GM23338 (cell line): Measurements from ENCODE around the gene FMR1. TPM values are rescaled to one million over a fixed set of nuclear protein-coding genes. Genes with fewer than 3 reads are reported as not detected.

Experiments used
- ATAC-seq: fragments of 200-7000 bp; cut with Tn5 transposase; 3 replicates; pipeline ENCODE4 v1.9.1; 2020
- DNase-seq: peaks from one replicate; pipeline ENCODE4 v3.0.0-alpha.2; 2015; ENCODE audit warnings: low spot score
- H2AFZ ChIP-seq: fragments of 200-600 bp; sonication (generic); 2 replicates; pipeline ENCODE4 v1.8.0; 2016; ENCODE audit warnings: antibody characterized with exemption, mild to moderate bottlenecking, moderate library complexity
- H3F3A ChIP-seq: fragments of 200-600 bp; sonication (generic); replicated peaks from 2 replicates; pipeline ENCODE4 v1.8.0; 2017; ENCODE audit warnings: antibody characterized with exemption, mixed run types, low read depth
- H3K27ac ChIP-seq: fragments of 200-600 bp; sonication (generic); 2 replicates; pipeline ENCODE4 v1.6.1; 2016; ENCODE audit warnings: low read depth
- H3K27me3 ChIP-seq: fragments of 200-600 bp; sonication (generic); 2 replicates; pipeline ENCODE4 v1.8.0; 2016; ENCODE audit warnings: mild to moderate bottlenecking, mixed run types, moderate library complexity; ENCODE audit not compliant: insufficient read depth
- H3K36me3 ChIP-seq: fragments of 200-600 bp; sonication (generic); 2 replicates; pipeline ENCODE4 v1.8.0; 2016; ENCODE audit warnings: mild to moderate bottlenecking; ENCODE audit not compliant: insufficient read depth
- H3K4me1 ChIP-seq: fragments of 200-600 bp; sonication (generic); 2 replicates; pipeline ENCODE4 v1.8.0; 2016; ENCODE audit warnings: mild to moderate bottlenecking, moderate library complexity; ENCODE audit not compliant: insufficient read depth
- H3K4me2 ChIP-seq: fragments of 200-600 bp; sonication (generic); 2 replicates; pipeline ENCODE4 v1.7.1; 2017; ENCODE audit warnings: mixed run types
- H3K4me3 ChIP-seq: fragments of 200-600 bp; sonication (generic); 2 replicates; pipeline ENCODE4 v1.6.1; 2016; ENCODE audit warnings: mixed run types
- H3K79me2 ChIP-seq: fragments of 200-600 bp; sonication (generic); replicated peaks from 2 replicates; pipeline ENCODE4 v1.8.0; 2017; ENCODE audit warnings: mild to moderate bottlenecking; ENCODE audit not compliant: insufficient read depth
- H3K9me2 ChIP-seq: fragments of 200-600 bp; sonication (generic); 2 replicates; pipeline ENCODE4 v1.8.0; 2017; ENCODE audit not compliant: insufficient read depth
- H4K20me1 ChIP-seq: fragments of 200-600 bp; sonication (generic); replicated peaks from 2 replicates; pipeline ENCODE4 v1.8.0; 2017; ENCODE audit warnings: mild to moderate bottlenecking; ENCODE audit not compliant: insufficient read depth
- H3K27ac Mint-ChIP-seq: 2 replicates; pipeline ENCODE4 v1.8.0; 2020; ENCODE audit warnings: inconsistent platforms, mild to moderate bottlenecking, moderate library complexity, mixed read lengths
- H3K27me3 Mint-ChIP-seq: 3 replicates; pipeline ENCODE4 v1.8.0; 2022; ENCODE audit warnings: low read depth, mild to moderate bottlenecking, moderate library complexity, mixed read lengths, inconsistent platforms; ENCODE audit not compliant: insufficient read depth, poor library complexity
- H3K36me3 Mint-ChIP-seq: 3 replicates; pipeline ENCODE4 v1.8.0; 2021; ENCODE audit warnings: low read depth, mild to moderate bottlenecking, inconsistent platforms, moderate library complexity, mixed read lengths
- H3K4me1 Mint-ChIP-seq: 3 replicates; pipeline ENCODE4 v1.8.0; 2020; ENCODE audit warnings: mild to moderate bottlenecking, inconsistent platforms, mixed read lengths
- H3K4me3 Mint-ChIP-seq: 3 replicates; pipeline ENCODE4 v1.8.0; 2021; ENCODE audit warnings: moderate library complexity, mild to moderate bottlenecking, inconsistent platforms, mixed read lengths
- H3K9me3 Mint-ChIP-seq: 3 replicates; pipeline ENCODE4 v1.8.0; 2020; ENCODE audit warnings: moderate library complexity, mild to moderate bottlenecking, inconsistent platforms, mixed read lengths
- CREB1 ChIP-seq: fragments of 250-450 bp; sonication (Bioruptor Pico); IDR thresholded peaks from 2 replicates; pipeline ENCODE4 v1.5.0; 2020; ENCODE audit warnings: low read depth, mild to moderate bottlenecking, moderate library complexity
- CTCF ChIP-seq, 2 experiments: fragments of 200-600 bp in 1 of 2; sonication (generic) in 1 of 2; conservative IDR thresholded peaks; 2 replicates each; pipeline versions ENCODE4 v1.5.1 to v1.6.1; 2016 to 2017; ENCODE audit warnings: antibody characterized with exemption in 2 of 2, low read depth in 2 of 2, mild to moderate bottlenecking in 2 of 2, moderate library complexity in 1 of 2
- ETS1 ChIP-seq: IDR thresholded peaks from 2 replicates; pipeline ENCODE4 v1.6.1; 2016; ENCODE audit warnings: antibody characterized with exemption
- EZH2 ChIP-seq: fragments of 200-600 bp; sonication (generic); IDR thresholded peaks from one replicate; pipeline ENCODE4 v1.8.0; 2017; ENCODE audit warnings: antibody characterized with exemption, mild to moderate bottlenecking, low read depth; ENCODE audit not compliant: unreplicated experiment
- EZH2phosphoT487 ChIP-seq: fragments of 200-600 bp; sonication (generic); IDR thresholded peaks from one replicate; pipeline ENCODE4 v1.8.1; 2018; ENCODE audit warnings: antibody characterized with exemption; ENCODE audit not compliant: unreplicated experiment
- JUNB ChIP-seq: IDR thresholded peaks from one replicate; pipeline ENCODE4 v1.6.1; 2016; ENCODE audit warnings: antibody characterized with exemption; ENCODE audit not compliant: unreplicated experiment
- NANOG ChIP-seq: IDR thresholded peaks from 2 replicates; pipeline ENCODE4 v1.6.1; 2016; ENCODE audit warnings: antibody characterized with exemption, borderline replicate concordance
- POLR2AphosphoS5 ChIP-seq: IDR thresholded peaks from 2 replicates; pipeline ENCODE4 v1.6.1; 2016; ENCODE audit warnings: antibody characterized with exemption, low read depth
- STAT1 ChIP-seq: IDR thresholded peaks from one replicate; pipeline ENCODE4 v1.6.1; 2016; ENCODE audit warnings: antibody characterized with exemption; ENCODE audit not compliant: unreplicated experiment
- ZNF114 ChIP-seq: fragments of 250-450 bp; sonication (Bioruptor Pico); IDR thresholded peaks from 2 replicates; pipeline ENCODE4 v1.5.0; 2020; ENCODE audit warnings: mild to moderate bottlenecking, moderate library complexity
- ZNF331 ChIP-seq: fragments of 250-450 bp; sonication (Bioruptor Pico); IDR thresholded peaks from 2 replicates; pipeline ENCODE4 v1.5.0; 2020; ENCODE audit warnings: low read depth, mild to moderate bottlenecking, moderate library complexity
- polyA plus RNA-seq: library from polyadenylated mRNA; unstranded; fragments of >200 nt; fragmentation: Nextera tagmentation; extraction: Ambion mirVana; gene quantifications from 2 replicates; pipeline ENCODE4 v1.2.1, GENCODE V29; 2016
- total RNA-seq: library from RNA; depleted of rRNA; stranded (reverse); fragments of >200 nt; shearing (Covaris generic); gene quantifications from 2 replicates; pipeline ENCODE4 v1.2.3, GENCODE V29; 2014
- TF ChIP-seq, protein P1 (sequence below): IDR thresholded peaks from one replicate; pipeline ENCODE4 v1.6.1; 2018; ENCODE audit warnings: antibody characterized with exemption; ENCODE audit not compliant: unreplicated experiment
- TF ChIP-seq, protein P2 (sequence below): fragments of 250-450 bp; sonication (Bioruptor Pico); IDR thresholded peaks from 2 replicates; pipeline ENCODE4 v1.5.0; 2020; ENCODE audit warnings: mild to moderate bottlenecking, moderate library complexity

Gene FMR1
- total and polyA plus RNA-seq, 2 experiments from 2014 or later = 17.1 to 44.3 TPM

- H3K4me1 Mint-ChIP-seq = peaks cover 8% of the 10 kb centered on the region; the same call in 2 of the 3 replicates
- peaks cover 3% of the 10 kb centered on the region for H3K27me3 Mint-ChIP-seq
- no peak overlapping the region for H3K4me3 ChIP-seq
- no peak overlapping the region for H3K27ac ChIP-seq
- H3K4me1 ChIP-seq = no peaks in the 10 kb centered on the region
- TF ChIP-seq ZNF114 (no peak), ZNF331 (CRISPR knock-in tag) (no peak), NANOG (no peak), STAT1 (no peak), EZH2 (no peak), CTCF (conservative IDR thresholded peaks at IDR 0.05; ENCODE audit: low read depth in 2 of 2) (no peak), EZH2phosphoT487 (no peak), ETS1 (no peak), POLR2AphosphoS5 (no peak), JUNB (no peak), CREB1 (no peak)
- TF ChIP-seq, protein P1, sequence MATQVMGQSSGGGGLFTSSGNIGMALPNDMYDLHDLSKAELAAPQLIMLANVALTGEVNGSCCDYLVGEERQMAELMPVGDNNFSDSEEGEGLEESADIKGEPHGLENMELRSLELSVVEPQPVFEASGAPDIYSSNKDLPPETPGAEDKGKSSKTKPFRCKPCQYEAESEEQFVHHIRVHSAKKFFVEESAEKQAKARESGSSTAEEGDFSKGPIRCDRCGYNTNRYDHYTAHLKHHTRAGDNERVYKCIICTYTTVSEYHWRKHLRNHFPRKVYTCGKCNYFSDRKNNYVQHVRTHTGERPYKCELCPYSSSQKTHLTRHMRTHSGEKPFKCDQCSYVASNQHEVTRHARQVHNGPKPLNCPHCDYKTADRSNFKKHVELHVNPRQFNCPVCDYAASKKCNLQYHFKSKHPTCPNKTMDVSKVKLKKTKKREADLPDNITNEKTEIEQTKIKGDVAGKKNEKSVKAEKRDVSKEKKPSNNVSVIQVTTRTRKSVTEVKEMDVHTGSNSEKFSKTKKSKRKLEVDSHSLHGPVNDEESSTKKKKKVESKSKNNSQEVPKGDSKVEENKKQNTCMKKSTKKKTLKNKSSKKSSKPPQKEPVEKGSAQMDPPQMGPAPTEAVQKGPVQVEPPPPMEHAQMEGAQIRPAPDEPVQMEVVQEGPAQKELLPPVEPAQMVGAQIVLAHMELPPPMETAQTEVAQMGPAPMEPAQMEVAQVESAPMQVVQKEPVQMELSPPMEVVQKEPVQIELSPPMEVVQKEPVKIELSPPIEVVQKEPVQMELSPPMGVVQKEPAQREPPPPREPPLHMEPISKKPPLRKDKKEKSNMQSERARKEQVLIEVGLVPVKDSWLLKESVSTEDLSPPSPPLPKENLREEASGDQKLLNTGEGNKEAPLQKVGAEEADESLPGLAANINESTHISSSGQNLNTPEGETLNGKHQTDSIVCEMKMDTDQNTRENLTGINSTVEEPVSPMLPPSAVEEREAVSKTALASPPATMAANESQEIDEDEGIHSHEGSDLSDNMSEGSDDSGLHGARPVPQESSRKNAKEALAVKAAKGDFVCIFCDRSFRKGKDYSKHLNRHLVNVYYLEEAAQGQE = no peak
- TF ChIP-seq, protein P2, sequence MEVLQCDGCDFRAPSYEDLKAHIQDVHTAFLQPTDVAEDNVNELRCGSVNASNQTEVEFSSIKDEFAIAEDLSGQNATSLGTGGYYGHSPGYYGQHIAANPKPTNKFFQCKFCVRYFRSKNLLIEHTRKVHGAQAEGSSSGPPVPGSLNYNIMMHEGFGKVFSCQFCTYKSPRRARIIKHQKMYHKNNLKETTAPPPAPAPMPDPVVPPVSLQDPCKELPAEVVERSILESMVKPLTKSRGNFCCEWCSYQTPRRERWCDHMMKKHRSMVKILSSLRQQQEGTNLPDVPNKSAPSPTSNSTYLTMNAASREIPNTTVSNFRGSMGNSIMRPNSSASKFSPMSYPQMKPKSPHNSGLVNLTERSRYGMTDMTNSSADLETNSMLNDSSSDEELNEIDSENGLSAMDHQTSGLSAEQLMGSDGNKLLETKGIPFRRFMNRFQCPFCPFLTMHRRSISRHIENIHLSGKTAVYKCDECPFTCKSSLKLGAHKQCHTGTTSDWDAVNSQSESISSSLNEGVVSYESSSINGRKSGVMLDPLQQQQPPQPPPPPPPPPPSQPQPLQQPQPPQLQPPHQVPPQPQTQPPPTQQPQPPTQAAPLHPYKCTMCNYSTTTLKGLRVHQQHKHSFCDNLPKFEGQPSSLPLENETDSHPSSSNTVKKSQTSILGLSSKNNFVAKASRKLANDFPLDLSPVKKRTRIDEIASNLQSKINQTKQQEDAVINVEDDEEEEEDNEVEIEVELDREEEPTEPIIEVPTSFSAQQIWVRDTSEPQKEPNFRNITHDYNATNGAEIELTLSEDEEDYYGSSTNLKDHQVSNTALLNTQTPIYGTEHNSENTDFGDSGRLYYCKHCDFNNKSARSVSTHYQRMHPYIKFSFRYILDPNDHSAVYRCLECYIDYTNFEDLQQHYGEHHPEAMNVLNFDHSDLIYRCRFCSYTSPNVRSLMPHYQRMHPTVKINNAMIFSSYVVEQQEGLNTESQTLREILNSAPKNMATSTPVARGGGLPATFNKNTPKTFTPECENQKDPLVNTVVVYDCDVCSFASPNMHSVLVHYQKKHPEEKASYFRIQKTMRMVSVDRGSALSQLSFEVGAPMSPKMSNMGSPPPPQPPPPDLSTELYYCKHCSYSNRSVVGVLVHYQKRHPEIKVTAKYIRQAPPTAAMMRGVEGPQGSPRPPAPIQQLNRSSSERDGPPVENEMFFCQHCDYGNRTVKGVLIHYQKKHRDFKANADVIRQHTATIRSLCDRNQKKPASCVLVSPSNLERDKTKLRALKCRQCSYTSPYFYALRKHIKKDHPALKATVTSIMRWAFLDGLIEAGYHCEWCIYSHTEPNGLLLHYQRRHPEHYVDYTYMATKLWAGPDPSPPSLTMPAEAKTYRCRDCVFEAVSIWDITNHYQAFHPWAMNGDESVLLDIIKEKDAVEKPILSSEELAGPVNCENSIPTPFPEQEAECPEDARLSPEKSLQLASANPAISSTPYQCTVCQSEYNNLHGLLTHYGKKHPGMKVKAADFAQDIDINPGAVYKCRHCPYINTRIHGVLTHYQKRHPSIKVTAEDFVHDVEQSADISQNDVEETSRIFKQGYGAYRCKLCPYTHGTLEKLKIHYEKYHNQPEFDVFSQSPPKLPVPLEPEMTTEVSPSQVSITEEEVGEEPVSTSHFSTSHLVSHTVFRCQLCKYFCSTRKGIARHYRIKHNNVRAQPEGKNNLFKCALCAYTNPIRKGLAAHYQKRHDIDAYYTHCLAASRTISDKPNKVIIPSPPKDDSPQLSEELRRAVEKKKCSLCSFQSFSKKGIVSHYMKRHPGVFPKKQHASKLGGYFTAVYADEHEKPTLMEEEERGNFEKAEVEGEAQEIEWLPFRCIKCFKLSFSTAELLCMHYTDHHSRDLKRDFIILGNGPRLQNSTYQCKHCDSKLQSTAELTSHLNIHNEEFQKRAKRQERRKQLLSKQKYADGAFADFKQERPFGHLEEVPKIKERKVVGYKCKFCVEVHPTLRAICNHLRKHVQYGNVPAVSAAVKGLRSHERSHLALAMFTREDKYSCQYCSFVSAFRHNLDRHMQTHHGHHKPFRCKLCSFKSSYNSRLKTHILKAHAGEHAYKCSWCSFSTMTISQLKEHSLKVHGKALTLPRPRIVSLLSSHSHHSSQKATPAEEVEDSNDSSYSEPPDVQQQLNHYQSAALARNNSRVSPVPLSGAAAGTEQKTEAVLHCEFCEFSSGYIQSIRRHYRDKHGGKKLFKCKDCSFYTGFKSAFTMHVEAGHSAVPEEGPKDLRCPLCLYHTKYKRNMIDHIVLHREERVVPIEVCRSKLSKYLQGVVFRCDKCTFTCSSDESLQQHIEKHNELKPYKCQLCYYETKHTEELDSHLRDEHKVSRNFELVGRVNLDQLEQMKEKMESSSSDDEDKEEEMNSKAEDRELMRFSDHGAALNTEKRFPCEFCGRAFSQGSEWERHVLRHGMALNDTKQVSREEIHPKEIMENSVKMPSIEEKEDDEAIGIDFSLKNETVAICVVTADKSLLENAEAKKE (CRISPR knock-in tag) = no peak
- no peaks in the 10 kb centered on the region for H3K9me2 ChIP-seq
- H3K36me3 ChIP-seq = no peaks in the 10 kb centered on the region
- DNase-seq = no peak
- no peaks in the 10 kb centered on the region for H4K20me1 ChIP-seq
- H3F3A ChIP-seq = no peaks in the 10 kb centered on the region
- H3K27me3 ChIP-seq = no peaks in the 10 kb centered on the region
- H2AFZ ChIP-seq = no peak overlapping the region
- no peak overlapping the region for H3K4me2 ChIP-seq
- H3K79me2 ChIP-seq = no peaks in the 10 kb centered on the region
- H3K36me3 Mint-ChIP-seq = no peaks in the 10 kb centered on the region
- H3K4me3 Mint-ChIP-seq = no peak overlapping the region
- H3K27ac Mint-ChIP-seq = no peak overlapping the region
- ATAC-seq = no peak
- no peaks in the 10 kb centered on the region for H3K9me3 Mint-ChIP-seq
These were observed 18.0 kb upstream of the FMR1 start for GRCh38 chrX:147893741-147894140.
